ENCODE results near the gene SCRN2. TPM values are rescaled to one million over a fixed set of nuclear protein-coding genes. Genes with fewer than 3 reads are reported as not detected.

SCRN2 gene
- total and polyA plus RNA-seq, 2 of the 13 experiments (the other 11 are each of a cell fraction or from before 2014, with no cell fraction given): 21.7 to 29.5 TPM

- peaks cover 4% of the 10 kb centered on the region; the same call in 1 of the 2 replicates for H4K20me1 ChIP-seq (ENCODE audit: insufficient read depth, low read length)
- DNase-seq (ENCODE audit: low spot score) (no peak), ATAC-seq (no peak), FAIRE-seq (no peak)
- H3K36me3 ChIP-seq (replicated peaks in 1 of 2; ENCODE audit: control insufficient read depth in 1 of 2, insufficient read depth in 2 of 2, low read length in 2 of 2): peaks cover 0 to 3% of the 10 kb centered on the region in 2 experiments; a peak in 3 of 5 replicates
- H3K9ac ChIP-seq (ENCODE audit: insufficient read depth, low read depth, low read length): no peak overlapping the region
- CTCF ChIA-PET (ENCODE audit: low intra/inter-chr PET ratio, low total read pairs): no interaction called here
- BruUV-seq (replicated peaks): no TSS peak
- WGBS (ENCODE audit: low lambda C conversion rate): 38% methylated on average over 6 of the region's 6 CpGs
- H3K4me3 ChIP-seq (replicated peaks in 1 of 3; ENCODE audit: insufficient read depth in 1 of 3, low read depth in 2 of 3, low read length in 3 of 3): no peak overlapping the region
- intact Hi-C loops (cut with micrococcal nuclease; ENCODE audit: unreplicated experiment): no loop called here
- no peaks in the 10 kb centered on the region for H3K79me2 ChIP-seq (ENCODE audit: insufficient read depth, low read length)
- in situ Hi-C loops (cut with HindIII; ENCODE audit: extremely low pct_ligation_motif_present, low pct_unique_long_range_greater_than_20kb): no loop called here
- no peak for TF ChIP-seq SRF (IDR thresholded peaks at IDR 0.05; ENCODE audit: low read depth, low read length)
- no peak for TF ChIP-seq ZNF382 (CRISPR knock-in tag; IDR thresholded peaks at IDR 0.05; ENCODE audit: borderline replicate concordance)
- TF ChIP-seq MYNN (CRISPR knock-in tag; IDR thresholded peaks at IDR 0.05; ENCODE audit: low read depth): no peak
- TF ChIP-seq SIX1 (CRISPR knock-in tag; IDR thresholded peaks at IDR 0.05; ENCODE audit: borderline replicate concordance): no peak
- no peak for TF ChIP-seq RXRA (CRISPR knock-in tag; IDR thresholded peaks at IDR 0.05)
- no peak for TF ChIP-seq ZNF619 (CRISPR knock-in tag; IDR thresholded peaks at IDR 0.05)
- TF ChIP-seq AHDC1 (CRISPR knock-in tag; IDR thresholded peaks at IDR 0.05; ENCODE audit: borderline replicate concordance): no peak
- no peak for TF ChIP-seq KLF6 (CRISPR knock-in tag; IDR thresholded peaks at IDR 0.05)
- TF ChIP-seq ZNF614 (CRISPR knock-in tag; IDR thresholded peaks at IDR 0.05; ENCODE audit: borderline replicate concordance): no peak
- TF ChIP-seq AFF4 (CRISPR knock-in tag; IDR thresholded peaks at IDR 0.05): no peak
- no peak for TF ChIP-seq MAF1 (CRISPR knock-in tag; IDR thresholded peaks at IDR 0.05; ENCODE audit: borderline replicate concordance)
- no peak for TF ChIP-seq TARDBP (CRISPR knock-in tag; IDR thresholded peaks at IDR 0.05)
- TF ChIP-seq TOE1 (CRISPR knock-in tag; IDR thresholded peaks at IDR 0.05): no peak
- no peaks in the 10 kb centered on the region for H3K9me3 ChIP-seq (ENCODE audit: low read length)
- H3K27ac ChIP-seq (ENCODE audit: extremely low read length, insufficient read depth, low read length): no peak overlapping the region
- no peak overlapping the region for H2AFZ ChIP-seq (ENCODE audit: low read length)
- no peaks in the 10 kb centered on the region for H3K4me1 ChIP-seq (ENCODE audit: insufficient read depth, low read length)
- H3K27me3 ChIP-seq (ENCODE audit: control insufficient read depth in 1 of 2, insufficient read depth in 2 of 2, low read length in 2 of 2): peaks cover 4 to 16% of the 10 kb centered on the region in 2 experiments; a peak in 3 of 5 replicates
- H3K4me2 ChIP-seq (ENCODE audit: low read depth, low read length): no peak overlapping the region
- POLR2A ChIA-PET: no interaction called here
These were observed 37.3 kb downstream of the SCRN2 start for GRCh38 chr17:47803751-47804150.

All from HepG2 (cell line).